ENCODE results near the gene MT3.
"Not testable (repeated sequence)": the region's sequence is repeated elsewhere in the genome, so short reads cannot be mapped to it uniquely, and the experiment has no call there.

MT3 gene

DNA sequence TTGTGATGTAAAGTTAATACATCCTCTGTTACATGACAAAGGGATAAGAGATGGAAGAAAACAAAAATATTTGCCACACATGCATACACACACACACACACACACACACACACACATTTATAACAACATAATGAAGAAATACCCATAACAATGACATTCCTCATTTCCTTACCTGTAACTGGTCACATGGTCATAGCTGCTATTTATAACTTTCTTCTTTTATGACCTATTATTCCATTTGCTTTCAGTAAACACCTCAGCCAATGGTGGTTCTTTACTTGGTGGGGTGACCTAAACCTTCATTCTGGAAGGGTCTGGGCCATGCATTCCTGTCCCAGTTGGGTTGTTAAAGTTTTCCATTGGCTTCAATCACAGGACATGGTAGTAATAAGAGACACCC lies 24.4 kb downstream of the MT3 start:
- TF ChIP-seq TAF1 (IDR thresholded peaks at IDR 0.05; ENCODE audit: borderline replicate concordance, low read depth, low read length) = no peak
- FAIRE-seq (no peak), DNase-seq (ENCODE audit: insufficient read length) (no peak)

DNA sequence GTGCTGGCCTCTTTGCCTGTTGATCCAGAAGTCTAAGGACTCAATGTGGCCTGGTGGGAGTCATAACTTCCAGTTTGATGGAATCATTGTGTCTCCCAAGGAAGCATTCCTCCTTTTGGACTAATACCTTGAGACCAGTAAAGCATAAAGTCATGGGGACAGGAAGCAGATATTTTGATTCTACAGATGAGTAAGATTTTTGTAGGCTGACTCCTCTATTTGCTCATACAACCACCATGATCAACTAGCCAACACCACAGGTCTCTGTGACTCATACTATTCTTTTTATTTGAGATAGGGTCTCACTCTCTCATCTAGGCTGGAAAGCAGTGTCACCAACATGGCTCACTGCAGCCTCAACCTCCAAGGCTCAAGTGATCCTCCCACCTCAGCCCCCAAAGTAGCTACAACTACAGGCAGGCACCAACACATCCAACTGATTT lies 25.2 kb downstream of the MT3 start:
- FAIRE-seq (no peak), DNase-seq (ENCODE audit: insufficient read length) (no peak)
- TF ChIP-seq POLR2AphosphoS5 (IDR thresholded peaks at IDR 0.05; ENCODE audit: low read depth, low read length) = no peak

GRCh38 chr16:56615353-56615752 lies 26.0 kb downstream of the MT3 start:
- no peak for DNase-seq (ENCODE audit: insufficient read length)
- TF ChIP-seq POLR2AphosphoS5 (IDR thresholded peaks at IDR 0.05; ENCODE audit: low read depth, low read length) (no peak), TAF1 (IDR thresholded peaks at IDR 0.05; ENCODE audit: borderline replicate concordance, low read depth, low read length) (no peak), POLR2A (IDR thresholded peaks at IDR 0.05; ENCODE audit: low read depth, low read length) (no peak)
- no peak for FAIRE-seq

DNA sequence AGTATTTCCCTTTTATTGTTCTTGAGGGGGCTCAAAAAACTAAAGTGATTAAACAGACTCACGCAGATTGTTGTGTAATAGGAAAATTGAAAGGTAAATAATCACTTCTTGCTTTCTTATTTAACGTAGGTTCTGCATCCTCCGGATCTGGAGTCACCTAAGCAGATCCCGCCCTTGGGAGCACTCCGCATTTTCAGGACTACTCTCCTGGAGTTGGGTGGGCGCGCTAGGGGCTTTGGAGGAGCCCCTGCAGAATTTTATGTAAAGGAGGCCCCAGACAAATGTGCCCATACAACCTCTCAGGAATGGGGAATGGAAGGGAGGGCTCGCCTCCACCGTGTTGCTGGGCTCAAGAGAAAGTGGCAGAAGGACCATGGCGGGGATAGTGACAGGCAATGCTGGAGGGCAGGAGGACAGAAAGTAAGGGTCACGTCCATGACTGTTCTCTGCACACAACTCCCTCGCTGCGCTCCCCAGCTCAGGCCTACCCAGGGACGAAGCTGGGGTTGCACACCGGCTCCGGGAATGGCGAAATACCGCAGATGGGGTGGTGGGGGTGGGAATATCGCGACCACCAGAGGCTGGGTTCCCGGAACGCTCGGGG lies 27.4 kb downstream of the MT3 start:
- DNase-seq (ENCODE audit: insufficient read length) = no peak
- FAIRE-seq = no peak
- TF ChIP-seq POLR2AphosphoS5 (IDR thresholded peaks at IDR 0.05; ENCODE audit: low read depth, low read length) (no peak), POLR2A (IDR thresholded peaks at IDR 0.05; ENCODE audit: low read depth, low read length) (no peak), TAF1 (IDR thresholded peaks at IDR 0.05; ENCODE audit: borderline replicate concordance, low read depth, low read length) (no peak)

DNA sequence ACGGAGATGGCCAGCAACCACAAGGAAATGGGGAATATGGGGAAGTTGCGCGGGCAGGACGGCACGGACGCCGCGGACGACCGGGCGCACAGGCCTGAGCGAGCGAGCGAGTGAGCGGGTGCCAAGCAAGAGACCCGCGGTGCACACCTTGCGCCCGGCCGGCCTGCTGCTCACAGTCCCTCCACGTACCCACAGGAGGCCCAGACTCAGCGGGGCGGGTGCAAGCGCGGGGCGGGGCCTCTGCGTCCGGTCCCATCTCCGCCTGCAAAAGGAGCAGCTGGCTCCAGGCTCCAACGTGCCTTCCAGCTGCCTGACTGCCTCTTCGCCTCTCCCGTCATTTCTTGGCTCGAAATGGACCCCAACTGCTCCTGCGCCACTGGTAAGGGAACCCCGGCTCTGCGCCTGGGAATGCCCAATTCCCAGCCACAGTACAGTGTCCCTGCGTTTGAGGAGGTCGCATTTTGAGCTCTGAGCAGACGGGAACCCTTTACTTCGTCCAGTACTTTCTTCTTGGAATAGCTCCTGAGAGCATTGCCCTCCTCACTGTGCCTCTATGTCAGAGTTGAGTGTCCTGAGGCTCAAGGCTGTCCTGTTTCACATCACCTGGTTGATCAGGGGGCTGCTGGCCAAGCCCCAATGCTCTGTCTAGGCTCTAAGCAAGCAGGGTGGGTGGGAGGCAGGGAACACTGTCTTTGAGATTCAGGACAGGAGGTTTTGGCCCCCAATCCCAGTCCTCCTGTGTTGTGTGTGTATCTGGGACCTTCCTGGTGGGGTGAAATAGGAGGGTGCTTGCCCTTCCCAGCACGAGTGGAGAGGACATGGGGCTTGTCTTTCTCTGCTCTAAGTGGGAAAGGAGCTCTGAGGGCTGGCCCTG lies 28.1 kb downstream of the MT3 start:
- no peak for DNase-seq (ENCODE audit: insufficient read length)
- FAIRE-seq = no peak
- no peak for TF ChIP-seq TAF1 (IDR thresholded peaks at IDR 0.05; ENCODE audit: borderline replicate concordance, low read depth, low read length)
- TF ChIP-seq POLR2AphosphoS5 (IDR thresholded peaks at IDR 0.05; ENCODE audit: low read depth, low read length) = no peak
- TF ChIP-seq POLR2A (IDR thresholded peaks at IDR 0.05; ENCODE audit: low read depth, low read length) = no peak

GRCh38 chr16:56618138-56618537 lies 28.8 kb downstream of the MT3 start:
- TF ChIP-seq POLR2A (IDR thresholded peaks at IDR 0.05; ENCODE audit: low read depth, low read length) (no peak), POLR2AphosphoS5 (IDR thresholded peaks at IDR 0.05; ENCODE audit: low read depth, low read length) (no peak), TAF1 (IDR thresholded peaks at IDR 0.05; ENCODE audit: borderline replicate concordance, low read depth, low read length) (no peak)
- DNase-seq (ENCODE audit: insufficient read length) (no peak), FAIRE-seq (no peak)

GRCh38 chr16:56620339-56620897 lies 31.1 kb downstream of the MT3 start:
- FAIRE-seq (no peak), DNase-seq (ENCODE audit: insufficient read length) (no peak)
- TF ChIP-seq POLR2AphosphoS5 (IDR thresholded peaks at IDR 0.05; ENCODE audit: low read depth, low read length) (no peak), POLR2A (IDR thresholded peaks at IDR 0.05; ENCODE audit: low read depth, low read length) (no peak), TAF1 (IDR thresholded peaks at IDR 0.05; ENCODE audit: borderline replicate concordance, low read depth, low read length) (no peak)

DNA sequence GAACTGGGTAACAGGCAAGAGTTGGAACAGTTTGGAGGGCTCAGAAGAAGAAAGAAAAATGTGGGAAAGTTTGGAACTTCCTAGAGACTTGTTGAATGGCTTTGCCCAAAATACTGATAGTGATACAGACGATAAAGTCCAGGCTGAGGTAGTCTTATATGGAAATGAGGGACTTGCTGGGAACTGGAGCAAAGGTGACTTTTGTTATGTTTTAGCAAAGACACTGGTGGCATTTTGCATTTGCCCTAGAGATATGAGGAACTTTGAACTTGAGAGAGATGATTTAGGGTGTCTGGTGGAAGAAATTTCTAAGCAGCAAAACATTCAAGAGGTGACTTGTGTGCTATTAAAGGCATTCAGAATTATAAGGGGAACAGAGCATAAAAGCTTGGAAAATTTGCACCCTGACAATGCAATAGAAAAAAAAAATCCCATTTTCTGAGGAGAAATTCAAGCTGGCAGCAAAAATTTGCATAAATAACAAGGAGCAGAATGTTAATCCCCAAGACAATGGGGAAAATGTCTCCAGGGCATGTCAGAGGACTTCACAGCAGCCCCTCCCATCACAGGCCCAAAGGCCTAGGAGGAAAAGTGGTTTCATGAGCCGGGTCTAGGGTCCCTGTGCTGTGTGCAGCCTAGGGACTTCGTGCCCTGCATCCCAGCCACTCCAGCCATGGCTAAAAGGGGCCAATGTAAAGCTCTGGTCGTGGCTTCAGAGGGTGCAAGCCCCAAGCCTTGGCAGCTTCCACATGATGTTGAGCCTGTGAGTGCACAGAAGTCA lies 32.5 kb downstream of the MT3 start:
- not testable (repeated sequence) for DNase-seq (ENCODE audit: insufficient read length); FAIRE-seq

DNA sequence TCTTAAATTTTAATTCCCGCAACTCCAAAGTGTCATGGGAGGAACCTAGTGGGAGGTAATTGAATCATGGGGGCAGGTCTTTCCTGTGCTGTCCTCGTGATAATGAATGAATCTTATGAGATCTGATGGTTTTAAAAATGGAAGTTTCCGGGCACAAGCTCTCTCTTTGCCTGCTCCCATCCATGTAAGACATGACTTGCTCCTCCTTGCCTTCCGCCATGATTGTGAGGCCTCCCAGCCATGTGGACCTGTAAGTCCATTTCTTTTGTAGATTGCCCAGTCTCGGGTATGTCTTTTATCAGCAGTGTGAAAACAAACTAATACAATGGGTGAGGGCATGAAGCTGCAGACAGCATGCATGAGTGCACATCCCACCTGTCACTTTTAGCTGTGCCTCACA lies 33.9 kb downstream of the MT3 start:
- FAIRE-seq = not testable (repeated sequence)

GRCh38 chr16:56623637-56624036 lies 34.3 kb downstream of the MT3 start:
- TF ChIP-seq TAF1 (IDR thresholded peaks at IDR 0.05; ENCODE audit: borderline replicate concordance, low read depth, low read length) (no peak), POLR2A (IDR thresholded peaks at IDR 0.05; ENCODE audit: low read depth, low read length) (no peak), POLR2AphosphoS5 (IDR thresholded peaks at IDR 0.05; ENCODE audit: low read depth, low read length) (no peak)
- DNase-seq (ENCODE audit: insufficient read length) = no peak
- no peak for FAIRE-seq

More for the DNA sequence above, 33.9 kb downstream of the MT3 start:
- DNase-seq (ENCODE audit: insufficient read length) = not testable (repeated sequence)

DNA sequence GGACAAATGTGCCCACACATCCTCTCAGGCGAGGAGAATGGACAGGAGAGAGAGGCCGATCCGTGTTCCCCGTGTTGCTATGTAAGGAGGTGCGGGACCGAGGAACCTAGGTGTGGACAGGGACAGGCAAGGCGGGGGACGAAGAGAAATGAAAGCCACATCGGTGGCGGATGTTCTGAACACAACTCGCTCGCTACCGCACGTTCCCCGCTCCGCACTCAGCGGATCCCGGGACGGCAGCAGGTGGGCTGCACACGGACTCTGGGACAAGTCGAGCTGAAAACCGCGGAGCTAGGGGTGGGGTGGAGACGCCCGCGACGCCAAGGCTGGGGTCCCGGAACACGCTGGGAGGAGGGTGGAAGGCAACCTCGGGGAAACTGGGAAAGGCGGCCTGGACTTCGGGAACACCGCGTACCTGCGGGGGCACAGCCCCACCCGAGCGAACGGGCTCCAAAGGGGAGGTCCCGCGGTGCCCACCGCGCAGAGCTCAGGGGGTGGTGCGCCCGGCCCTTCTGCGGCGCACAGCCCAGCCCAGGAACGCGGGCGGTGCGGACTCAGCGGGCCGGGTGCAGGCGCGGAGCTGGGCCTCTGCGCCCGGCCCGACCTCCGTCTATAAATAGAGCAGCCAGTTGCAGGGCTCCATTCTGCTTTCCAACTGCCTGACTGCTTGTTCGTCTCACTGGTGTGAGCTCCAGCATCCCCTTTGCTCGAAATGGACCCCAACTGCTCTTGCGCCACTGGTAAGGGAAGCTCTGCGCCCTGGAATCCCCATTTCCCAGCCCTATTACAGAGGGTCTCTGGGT lies 36.0 kb downstream of the MT3 start, which contains the start of gene MT1E:
Gene MT1E (plus strand): TSS at position 642 of the 803 bp plus-strand sequence. CDS start 71 bp downstream, at position 713.
- FAIRE-seq = no peak
- TF ChIP-seq POLR2AphosphoS5 (IDR thresholded peaks at IDR 0.05; ENCODE audit: low read depth, low read length) = no peak
- no peak for TF ChIP-seq TAF1 (IDR thresholded peaks at IDR 0.05; ENCODE audit: borderline replicate concordance, low read depth, low read length)
- no peak for TF ChIP-seq POLR2A (IDR thresholded peaks at IDR 0.05; ENCODE audit: low read depth, low read length)
- no peak for DNase-seq (ENCODE audit: insufficient read length)
